Activated naive CD8-positive, alpha-beta T cell treated with anti-CD3 and anti-CD28 coated beads, Interleukin-2, amount 10 ng/mL, durations not matched to agents 7 days and 5 days (primary cell): Measurements from ENCODE around the gene CDK14. TPM values are rescaled to one million over a fixed set of nuclear protein-coding genes. Genes with fewer than 3 reads are reported as not detected.

Source experiments
- ATAC-seq: fragments of 150-1000 bp; cut with Tn5 transposase; one replicate; pipeline ENCODE4 v1.10.0; 2021; ENCODE audit warnings: low read depth, moderate library complexity
- POLR2A ChIA-PET: fragments of 350-600 bp; sonication (Branson Sonifier 250); formaldehyde crosslinking; loops from one replicate; lab custom pipeline; 2021; ENCODE audit warnings: antibody characterized with exemption; lab: Charles Lee
- DNase-seq: peaks from one replicate; pipeline ENCODE4 v3.0.0; 2021
- H3K27ac Mint-ChIP-seq: one replicate; pipeline ENCODE4 v1.8.0; 2022; ENCODE audit warnings: mild to moderate bottlenecking, mixed read lengths
- H3K27me3 Mint-ChIP-seq: one replicate; pipeline ENCODE4 v1.8.0; 2022; ENCODE audit warnings: mild to moderate bottlenecking, moderate library complexity, mixed read lengths
- H3K36me3 Mint-ChIP-seq: one replicate; pipeline ENCODE4 v1.8.0; 2021; ENCODE audit warnings: mild to moderate bottlenecking, mixed read lengths
- H3K4me1 Mint-ChIP-seq: one replicate; pipeline ENCODE4 v1.8.0; 2021; ENCODE audit warnings: mixed read lengths
- H3K4me3 Mint-ChIP-seq: one replicate; pipeline ENCODE4 v1.8.0; 2022; ENCODE audit warnings: mild to moderate bottlenecking, moderate library complexity, mixed read lengths
- H3K9me3 Mint-ChIP-seq: one replicate; pipeline ENCODE4 v1.8.0; 2021; ENCODE audit warnings: mixed read lengths
- total RNA-seq, 2 experiments: library from RNA; stranded (reverse); gene quantifications; one replicate each; pipeline ENCODE4 v1.2.3, GENCODE V29; 2021

CDK14 gene
- total RNA-seq, 2 experiments from 2014 or later: 0.94 to 1.2 TPM

- no peak overlapping the region for H3K4me3 Mint-ChIP-seq
- no peak for ATAC-seq
- POLR2A ChIA-PET: no interaction called here
Observed at GRCh38 chr7:90604383-90604782, 8.3 kb downstream of the CDK14 start.

DNA sequence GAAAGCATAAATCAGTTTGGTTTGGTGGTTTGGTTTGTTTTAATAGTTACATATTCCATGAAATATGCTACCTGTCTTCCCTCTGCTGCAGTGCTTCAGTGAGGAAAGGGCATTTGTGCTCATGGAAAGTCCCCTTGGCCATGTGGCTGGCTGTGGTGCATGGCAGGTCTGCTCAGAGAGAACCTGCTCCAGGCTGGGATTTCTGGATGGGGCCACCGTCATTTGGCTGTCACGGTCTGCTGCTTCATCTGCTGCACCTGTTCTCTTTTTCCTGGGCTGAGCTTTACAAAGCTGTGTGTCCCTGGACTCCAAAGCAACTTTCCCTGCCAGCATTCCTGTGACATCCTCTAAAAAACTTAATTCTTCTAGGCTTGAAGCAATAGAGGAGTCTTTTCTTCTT, 8.9 kb downstream of the CDK14 start:
- ATAC-seq: no peak
- Mint-ChIP-seq H3K9me3 (no peaks in the 10 kb centered on the region), H3K27ac (no peak overlapping the region), H3K4me3 (no peak overlapping the region), H3K36me3 (no peaks in the 10 kb centered on the region), H3K4me1 (no peaks in the 10 kb centered on the region), H3K27me3 (peaks cover 16% of the 10 kb centered on the region)
- DNase-seq: no peak
- POLR2A ChIA-PET: no interaction called here

More at GRCh38 chr7:90604383-90604782, 8.3 kb downstream of the CDK14 start:
- H3K36me3 Mint-ChIP-seq: no peaks in the 10 kb centered on the region
- H3K4me1 Mint-ChIP-seq: no peaks in the 10 kb centered on the region
- H3K27me3 Mint-ChIP-seq: peaks cover 19% of the 10 kb centered on the region
- H3K9me3 Mint-ChIP-seq: no peaks in the 10 kb centered on the region
- H3K27ac Mint-ChIP-seq: no peak overlapping the region
- DNase-seq: no peak

DNA sequence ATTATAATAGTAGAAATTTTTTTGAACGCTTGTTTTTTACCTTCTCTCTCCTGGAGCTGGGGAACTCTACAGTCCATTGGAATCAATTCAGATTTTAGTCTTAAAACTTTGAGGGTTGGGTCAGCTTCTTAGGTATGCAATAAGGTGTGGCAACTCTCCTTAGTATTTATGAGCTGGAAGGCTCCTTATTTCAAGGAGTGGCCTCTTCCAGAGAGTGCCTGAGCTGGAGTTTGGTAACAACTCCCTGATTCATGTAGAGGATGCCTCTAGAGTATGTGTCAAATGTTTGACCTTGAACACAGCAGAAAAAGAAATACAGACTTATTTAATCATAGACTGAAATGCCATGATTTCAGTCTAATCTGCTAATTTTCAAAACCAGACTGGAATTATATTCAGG, 11.1 kb downstream of the CDK14 start:
- H3K36me3 Mint-ChIP-seq: no peaks in the 10 kb centered on the region
- H3K9me3 Mint-ChIP-seq: no peaks in the 10 kb centered on the region
- H3K27me3 Mint-ChIP-seq: peaks cover 6% of the 10 kb centered on the region
- DNase-seq: no peak
- ATAC-seq: no peak
- POLR2A ChIA-PET: no interaction called here
- no peak overlapping the region for H3K4me3 Mint-ChIP-seq
- no peak overlapping the region for H3K27ac Mint-ChIP-seq
- H3K4me1 Mint-ChIP-seq: no peaks in the 10 kb centered on the region

GRCh38 chr7:90610105-90610504, 14.0 kb downstream of the CDK14 start:
- Mint-ChIP-seq H3K27me3 (peaks cover 4% of the 10 kb centered on the region), H3K36me3 (no peaks in the 10 kb centered on the region), H3K27ac (no peak overlapping the region), H3K9me3 (no peaks in the 10 kb centered on the region), H3K4me1 (no peaks in the 10 kb centered on the region), H3K4me3 (no peak overlapping the region)
- no peak for DNase-seq
- no peak for ATAC-seq
- POLR2A ChIA-PET: no interaction called here

GRCh38 chr7:90611115-90611514, 15.0 kb downstream of the CDK14 start:
- POLR2A ChIA-PET: no interaction called here
- Mint-ChIP-seq H3K4me3 (no peak overlapping the region), H3K4me1 (no peaks in the 10 kb centered on the region), H3K27me3 (no peaks in the 10 kb centered on the region), H3K36me3 (no peaks in the 10 kb centered on the region), H3K9me3 (no peaks in the 10 kb centered on the region), H3K27ac (no peak overlapping the region)
- DNase-seq (no peak), ATAC-seq (no peak)

- no peaks in the 10 kb centered on the region for H3K9me3 Mint-ChIP-seq
- no peak overlapping the region for H3K27ac Mint-ChIP-seq
- no peak for DNase-seq
- POLR2A ChIA-PET: no interaction called here
- H3K4me1 Mint-ChIP-seq: no peaks in the 10 kb centered on the region
- no peak overlapping the region for H3K4me3 Mint-ChIP-seq
- H3K27me3 Mint-ChIP-seq: no peaks in the 10 kb centered on the region
- H3K36me3 Mint-ChIP-seq: no peaks in the 10 kb centered on the region
- no peak for ATAC-seq
Observed at GRCh38 chr7:90613088-90613498, 17.0 kb downstream of the CDK14 start.

DNA sequence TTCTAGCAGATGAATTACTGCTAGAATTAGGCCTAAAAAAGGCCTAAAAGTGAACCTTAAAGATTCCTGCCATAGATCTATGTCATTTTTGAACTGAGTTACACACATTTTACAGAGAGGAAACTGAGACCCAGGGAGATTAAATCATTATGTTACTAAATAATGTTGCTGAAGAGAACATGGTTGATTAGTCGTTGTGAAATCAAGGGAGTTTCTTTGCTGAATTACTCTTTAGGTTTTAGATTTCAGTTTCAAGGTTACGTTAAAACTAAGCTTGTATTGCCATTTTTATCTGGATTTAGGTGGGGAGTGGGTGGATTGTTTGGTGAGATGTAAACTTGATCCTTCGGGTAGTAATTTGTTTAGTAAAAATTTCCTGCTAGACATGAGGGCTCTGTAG, 21.3 kb downstream of the CDK14 start:
- Mint-ChIP-seq H3K36me3 (no peaks in the 10 kb centered on the region), H3K27ac (no peak overlapping the region), H3K27me3 (no peaks in the 10 kb centered on the region), H3K4me3 (no peak overlapping the region), H3K9me3 (no peaks in the 10 kb centered on the region), H3K4me1 (no peaks in the 10 kb centered on the region)
- POLR2A ChIA-PET: no interaction called here
- DNase-seq (no peak), ATAC-seq (no peak)

DNA sequence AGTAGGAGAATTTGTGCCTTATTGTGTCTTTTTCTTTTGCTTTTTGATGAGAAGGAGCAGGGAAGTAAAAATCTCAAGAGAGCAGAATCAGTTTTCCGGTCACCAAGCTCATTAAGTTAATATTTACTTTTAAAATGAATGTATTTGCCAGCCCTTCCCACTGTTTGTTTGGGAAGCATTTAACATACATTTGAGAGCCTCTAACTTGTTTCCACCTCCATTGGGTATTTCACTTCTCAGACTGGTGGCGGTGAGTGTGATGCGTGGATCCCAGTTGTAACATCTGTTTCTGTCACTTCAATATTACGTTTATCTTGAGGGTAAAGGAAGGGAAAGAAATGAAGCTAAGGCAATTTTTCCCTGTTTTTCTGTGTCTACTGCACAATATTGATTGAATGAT, 22.8 kb downstream of the CDK14 start:
- H3K4me3 Mint-ChIP-seq: no peak overlapping the region
- POLR2A ChIA-PET: no interaction called here
- no peaks in the 10 kb centered on the region for H3K9me3 Mint-ChIP-seq
- no peaks in the 10 kb centered on the region for H3K27me3 Mint-ChIP-seq
- no peak for ATAC-seq
- H3K27ac Mint-ChIP-seq: no peak overlapping the region
- no peaks in the 10 kb centered on the region for H3K36me3 Mint-ChIP-seq
- H3K4me1 Mint-ChIP-seq: no peaks in the 10 kb centered on the region
- no peak for DNase-seq

GRCh38 chr7:90621125-90621746, 25.1 kb downstream of the CDK14 start:
- Mint-ChIP-seq H3K4me1 (no peaks in the 10 kb centered on the region), H3K27me3 (no peaks in the 10 kb centered on the region), H3K9me3 (no peaks in the 10 kb centered on the region), H3K27ac (no peak overlapping the region), H3K36me3 (no peaks in the 10 kb centered on the region), H3K4me3 (no peak overlapping the region)
- POLR2A ChIA-PET: no interaction called here
- DNase-seq: no peak
- no peak for ATAC-seq

GRCh38 chr7:90621747-90622140, 25.6 kb downstream of the CDK14 start:
- no peak overlapping the region for H3K27ac Mint-ChIP-seq
- DNase-seq (no peak), ATAC-seq (no peak)
- H3K27me3 Mint-ChIP-seq: no peaks in the 10 kb centered on the region
- POLR2A ChIA-PET: no interaction called here
- no peaks in the 10 kb centered on the region for H3K4me1 Mint-ChIP-seq
- no peak overlapping the region for H3K4me3 Mint-ChIP-seq
- H3K9me3 Mint-ChIP-seq: no peaks in the 10 kb centered on the region
- H3K36me3 Mint-ChIP-seq: no peaks in the 10 kb centered on the region

DNA sequence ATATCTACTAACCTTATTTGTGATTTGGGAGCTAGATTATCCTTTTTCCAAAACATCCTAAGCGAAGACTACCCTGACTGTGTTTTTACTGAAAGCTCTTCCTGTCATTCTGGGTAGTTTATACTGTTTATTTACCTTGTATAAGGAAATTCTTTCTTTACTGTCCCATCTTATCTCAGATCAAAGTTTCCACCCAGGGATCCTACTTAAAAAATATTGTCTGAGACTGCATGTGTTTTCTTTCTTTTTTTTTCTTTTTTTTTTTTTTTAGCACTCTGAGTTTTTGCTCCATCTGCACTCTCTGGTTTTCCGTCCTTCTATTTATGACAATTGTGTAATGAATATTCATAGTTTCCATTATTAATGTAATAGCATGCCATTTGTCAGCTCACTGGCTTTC, 26.5 kb downstream of the CDK14 start:
- no peaks in the 10 kb centered on the region for H3K4me1 Mint-ChIP-seq
- no peak for DNase-seq
- POLR2A ChIA-PET: no interaction called here
- H3K27me3 Mint-ChIP-seq: no peaks in the 10 kb centered on the region
- no peak overlapping the region for H3K27ac Mint-ChIP-seq
- no peak overlapping the region for H3K4me3 Mint-ChIP-seq
- no peaks in the 10 kb centered on the region for H3K9me3 Mint-ChIP-seq
- no peak for ATAC-seq
- no peaks in the 10 kb centered on the region for H3K36me3 Mint-ChIP-seq

- Mint-ChIP-seq H3K27ac (no peak overlapping the region), H3K4me3 (no peak overlapping the region), H3K9me3 (no peaks in the 10 kb centered on the region), H3K27me3 (no peaks in the 10 kb centered on the region), H3K4me1 (no peaks in the 10 kb centered on the region), H3K36me3 (no peaks in the 10 kb centered on the region)
- no peak for ATAC-seq
- DNase-seq: no peak
- POLR2A ChIA-PET: no interaction called here
Observed at GRCh38 chr7:90624225-90624911, 28.2 kb downstream of the CDK14 start.

GRCh38 chr7:90625051-90625450, 28.9 kb downstream of the CDK14 start:
- POLR2A ChIA-PET: no interaction called here
- Mint-ChIP-seq H3K9me3 (no peaks in the 10 kb centered on the region), H3K36me3 (no peaks in the 10 kb centered on the region), H3K27me3 (no peaks in the 10 kb centered on the region), H3K27ac (no peak overlapping the region), H3K4me3 (no peak overlapping the region), H3K4me1 (no peaks in the 10 kb centered on the region)
- DNase-seq: no peak
- no peak for ATAC-seq

DNA sequence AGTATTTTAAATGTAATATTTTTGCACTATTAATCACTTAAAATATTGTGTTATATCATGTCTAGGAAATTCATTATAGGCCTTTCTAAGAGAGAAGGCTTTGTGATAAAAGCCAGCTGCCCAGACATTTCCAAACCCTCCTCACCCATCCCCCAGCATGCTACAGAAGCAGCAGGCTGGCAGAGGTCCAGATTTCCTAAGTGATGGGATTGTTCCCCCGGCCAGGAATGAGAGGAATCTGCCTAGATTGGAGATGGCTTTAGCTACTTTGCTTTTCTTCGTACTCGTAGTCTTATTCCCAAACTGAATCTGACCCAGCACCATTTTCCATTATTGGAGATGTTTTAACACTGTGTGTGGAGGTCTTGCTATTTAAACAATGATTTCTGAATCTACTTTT, 29.4 kb downstream of the CDK14 start:
- Mint-ChIP-seq H3K27me3 (no peaks in the 10 kb centered on the region), H3K4me3 (no peak overlapping the region), H3K27ac (no peak overlapping the region), H3K4me1 (no peaks in the 10 kb centered on the region), H3K9me3 (no peaks in the 10 kb centered on the region), H3K36me3 (no peaks in the 10 kb centered on the region)
- POLR2A ChIA-PET: no interaction called here
- ATAC-seq (no peak), DNase-seq (no peak)
